ENCODE measurements around the gene NELFCD.
"Not testable (repeated sequence)": the region's sequence is repeated elsewhere in the genome, so short reads cannot be mapped to it uniquely, and the experiment has no call there.

NELFCD gene

DNA sequence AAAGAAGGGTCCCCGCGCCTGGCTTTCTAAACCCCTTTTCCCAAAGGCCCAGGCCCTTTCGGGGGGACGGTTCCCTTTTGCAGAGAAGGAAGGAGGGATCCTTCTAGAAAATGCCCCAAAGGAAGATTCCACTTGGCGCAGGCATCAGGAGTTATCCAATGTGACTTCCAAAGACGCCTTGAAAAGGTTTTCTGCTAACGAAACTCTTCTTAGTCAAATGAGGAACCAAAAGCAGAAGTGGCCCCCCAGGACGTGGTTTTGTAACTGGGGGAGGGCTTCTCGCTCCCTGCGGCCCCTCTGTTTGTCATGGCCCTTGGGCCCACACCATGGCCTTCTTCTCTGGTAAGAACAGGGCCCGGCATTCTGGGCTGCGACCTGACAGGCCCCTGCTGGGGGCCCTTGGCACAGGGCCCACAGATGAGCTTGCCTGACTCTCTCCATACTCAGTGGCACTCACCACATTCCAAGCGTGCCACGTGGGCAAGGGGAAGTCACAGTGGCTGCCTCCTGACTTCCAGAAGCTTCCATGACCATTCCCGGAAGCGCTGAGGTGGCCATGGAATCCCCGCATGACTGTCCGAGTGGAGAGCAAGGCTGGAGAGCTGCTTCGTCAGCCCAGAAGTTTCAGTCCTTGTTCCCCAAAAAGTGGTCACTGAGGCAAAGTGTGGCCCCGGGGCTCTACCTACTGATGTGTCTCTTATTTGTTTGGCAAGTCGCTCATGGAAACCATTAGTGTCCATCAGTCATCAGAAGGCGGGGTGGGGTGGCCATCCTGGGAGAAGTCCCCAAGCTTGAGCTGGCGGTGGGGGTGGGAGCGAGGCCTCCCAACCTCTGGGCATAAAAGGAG is 26.8 kb downstream of the NELFCD start:
- in situ Hi-C loops (cut with MboI; ENCODE audit: low sequenced_read_pairs): no loop called here

DNA sequence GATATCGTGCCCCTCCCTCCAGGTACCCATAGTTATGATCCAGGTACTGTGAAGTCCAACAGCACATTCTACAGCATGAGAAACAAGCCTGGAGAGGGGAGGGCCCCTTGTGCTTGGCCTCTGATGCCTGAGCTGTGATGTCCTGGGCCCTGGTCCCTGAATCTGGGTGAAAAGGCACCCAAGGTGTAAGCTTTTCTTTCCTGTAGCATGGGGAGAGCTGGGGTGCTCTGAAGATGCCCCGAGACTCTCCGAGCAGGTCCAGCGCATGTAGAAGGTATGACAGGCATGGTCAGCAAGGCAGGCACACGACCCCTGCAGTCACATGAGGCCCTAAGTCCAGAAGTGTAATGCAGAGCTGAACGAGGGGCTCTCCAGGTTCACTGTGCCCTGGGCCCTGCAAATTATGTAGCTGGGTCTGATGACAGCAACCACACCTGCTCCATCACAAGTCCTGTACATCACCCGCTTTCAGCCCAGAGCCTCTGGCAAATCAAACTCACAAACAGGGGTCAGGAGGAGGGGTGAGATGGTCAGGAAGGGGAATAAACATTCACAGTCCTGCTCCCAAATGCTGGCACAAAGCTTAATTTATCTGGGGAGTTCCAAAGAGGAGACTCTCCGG is 27.8 kb downstream of the NELFCD start:
- in situ Hi-C loops (cut with MboI; ENCODE audit: low sequenced_read_pairs): no loop called here

DNA sequence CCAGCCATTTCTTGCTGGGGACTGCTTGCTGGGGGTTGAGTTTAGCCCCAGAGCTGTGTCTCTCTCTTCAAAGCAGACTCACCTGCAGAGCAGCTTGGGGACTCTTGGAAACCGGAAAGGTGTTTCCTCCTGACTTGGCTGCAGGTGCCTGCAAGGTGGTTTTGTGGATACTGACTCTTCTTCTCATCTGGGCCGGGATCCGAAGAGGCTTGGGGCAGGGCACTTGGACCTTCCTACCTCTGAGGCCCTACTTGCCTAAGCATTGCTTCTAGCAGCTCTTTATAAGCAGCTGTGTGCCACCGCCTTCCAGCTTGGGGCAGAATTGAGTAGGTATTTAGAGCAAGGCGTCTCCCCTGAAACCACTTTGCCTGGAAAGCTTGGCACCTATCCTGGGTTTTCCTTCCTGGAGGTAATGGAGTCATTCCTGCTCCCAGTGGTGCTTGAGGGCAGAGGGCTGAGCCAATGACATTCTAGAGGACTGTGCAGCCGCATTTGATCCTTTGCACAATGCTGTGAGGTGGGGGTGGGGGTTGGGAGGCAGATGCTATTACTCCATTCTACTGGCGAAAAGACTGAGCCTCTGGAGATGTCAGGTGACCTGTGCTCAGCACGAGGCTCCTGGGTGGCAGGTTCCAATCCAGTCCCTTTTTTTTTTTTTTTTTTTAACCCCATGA is 29.4 kb downstream of the NELFCD start:
- in situ Hi-C loops (cut with MboI; ENCODE audit: low sequenced_read_pairs): no loop called here

DNA sequence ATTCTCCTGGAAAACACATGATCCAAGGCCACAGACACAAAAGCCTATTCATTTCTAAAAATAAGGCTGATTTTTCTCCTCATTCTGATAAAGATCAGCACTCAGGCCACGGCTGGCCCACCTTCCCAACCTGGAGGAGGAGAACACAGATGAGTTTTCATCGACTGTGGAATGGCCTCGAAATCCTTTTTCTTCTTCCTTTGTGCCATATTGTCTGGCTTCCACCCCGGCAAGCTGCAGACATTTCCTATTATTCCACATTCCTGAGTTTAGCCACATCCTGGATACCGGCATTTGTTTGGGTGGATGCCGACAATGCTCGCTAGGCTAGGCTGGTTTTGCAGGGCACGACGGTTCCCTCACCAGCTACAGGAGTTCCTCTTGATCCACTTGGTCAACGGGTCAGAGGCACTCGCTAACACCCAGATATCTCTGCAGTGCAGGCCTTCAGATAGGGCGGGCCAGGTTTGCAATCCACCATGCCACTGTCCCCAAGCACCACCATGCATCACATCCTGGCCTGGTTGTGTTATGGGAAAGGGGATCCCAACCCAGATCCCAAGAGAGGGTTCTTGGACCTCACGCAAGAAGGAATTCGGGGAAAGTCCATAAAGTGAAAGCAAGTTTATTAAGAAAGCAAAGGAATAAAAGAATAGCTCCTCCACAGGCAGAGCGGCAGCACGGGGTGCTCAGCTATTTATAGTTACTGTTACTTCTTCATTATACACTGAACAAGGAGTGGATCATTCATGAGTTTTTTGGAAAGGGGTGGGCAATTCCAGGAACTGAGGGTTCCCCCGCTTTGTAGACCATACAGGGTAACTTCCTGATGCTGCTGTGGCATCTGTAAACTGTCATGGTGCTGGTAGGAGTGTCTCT is 30.2 kb downstream of the NELFCD start:
- in situ Hi-C loops (cut with MboI; ENCODE audit: low sequenced_read_pairs): no loop called here

DNA sequence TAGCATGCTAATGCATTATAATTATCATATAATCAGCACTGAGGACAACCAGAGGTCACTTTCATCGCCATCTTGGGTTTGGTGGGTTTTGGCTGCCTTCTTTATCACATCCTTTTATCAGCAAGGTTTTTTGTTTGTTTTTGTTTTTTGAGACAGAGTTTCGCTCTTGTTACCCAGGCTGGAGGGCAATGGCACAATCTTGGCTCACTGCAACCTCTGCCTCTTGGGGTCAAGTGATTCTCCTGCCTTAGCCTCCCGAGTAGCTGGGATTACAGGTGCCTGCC is 30.8 kb downstream of the NELFCD start:
- in situ Hi-C loops (cut with MboI; ENCODE audit: low sequenced_read_pairs): not testable (repeated sequence)

DNA sequence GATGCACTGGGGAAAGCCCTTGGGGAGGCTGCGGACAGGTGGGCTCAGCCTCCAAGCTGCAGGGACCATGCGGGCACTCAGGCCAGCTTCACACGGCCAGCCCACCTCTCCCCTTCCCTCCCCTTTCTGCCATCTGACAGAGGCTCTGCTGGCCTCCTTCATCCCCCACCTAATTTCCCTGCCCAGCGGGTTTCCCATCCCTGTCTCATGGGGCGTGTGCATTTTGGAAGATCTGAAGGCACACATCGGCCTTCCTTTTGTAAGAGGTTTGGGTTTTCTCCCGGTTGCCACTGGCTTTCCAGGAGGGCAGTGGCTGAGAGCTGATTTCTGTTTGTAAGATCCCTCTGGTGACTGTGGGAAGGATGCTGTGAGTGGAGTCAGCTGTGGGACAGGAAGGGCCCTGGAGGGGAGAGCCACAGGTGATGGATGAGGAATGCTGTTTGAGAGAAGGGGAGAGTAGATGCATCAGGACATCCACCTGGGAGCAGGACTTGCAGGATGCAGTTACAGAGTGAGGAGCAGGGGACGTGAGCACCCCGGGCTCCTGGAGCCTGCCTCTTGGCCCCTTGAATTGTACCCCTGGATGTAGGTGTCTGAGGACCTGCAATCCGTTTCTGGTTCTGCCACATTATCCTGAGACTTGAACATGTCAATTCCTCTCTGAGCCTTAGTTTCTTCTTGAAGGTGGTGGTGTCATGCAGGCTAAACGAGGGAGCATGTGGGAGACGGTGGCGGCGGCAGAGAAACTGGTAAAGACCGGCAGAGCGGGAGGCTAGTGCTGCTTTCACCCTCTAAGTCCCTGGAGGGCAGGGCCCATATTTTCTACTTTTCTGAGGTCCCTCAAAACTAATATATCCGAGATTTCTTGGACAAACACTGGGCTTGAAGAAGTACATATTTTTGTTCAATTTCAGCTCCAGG is 32.2 kb downstream of the NELFCD start:
- in situ Hi-C loops (cut with MboI; ENCODE audit: low sequenced_read_pairs): no loop called here

DNA sequence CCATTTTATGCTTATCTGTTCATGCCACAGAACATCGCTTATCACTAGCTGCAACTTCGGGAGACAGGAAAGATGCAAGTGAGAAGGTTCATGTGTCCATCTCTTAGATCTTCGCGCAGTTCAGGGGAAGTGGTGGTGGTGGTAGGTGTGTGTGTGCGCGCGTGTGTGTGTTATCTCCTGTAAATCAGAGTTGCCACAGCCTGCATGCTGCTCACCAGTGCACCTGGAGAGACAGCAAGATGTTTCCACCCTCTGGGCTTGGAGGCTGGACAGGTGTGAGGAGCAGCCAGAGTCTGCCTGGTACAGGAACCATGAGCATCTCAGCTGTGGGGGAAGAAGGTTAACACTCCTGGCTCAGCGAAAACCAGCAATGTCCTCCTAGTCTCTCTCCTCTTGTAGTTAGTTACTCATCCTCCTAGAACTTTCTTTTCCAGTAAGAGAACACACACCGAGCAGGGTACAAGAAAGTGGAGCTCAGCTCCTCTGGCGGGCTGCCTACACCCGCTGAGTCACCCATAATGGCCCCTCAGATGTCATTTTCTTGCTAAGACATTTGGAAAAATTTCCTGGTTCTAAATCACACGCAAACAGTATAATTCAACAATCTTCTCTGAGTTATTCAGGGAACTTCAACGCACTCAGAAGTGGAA is 33.0 kb downstream of the NELFCD start:
- in situ Hi-C loops (cut with MboI; ENCODE audit: low sequenced_read_pairs): no loop called here

DNA sequence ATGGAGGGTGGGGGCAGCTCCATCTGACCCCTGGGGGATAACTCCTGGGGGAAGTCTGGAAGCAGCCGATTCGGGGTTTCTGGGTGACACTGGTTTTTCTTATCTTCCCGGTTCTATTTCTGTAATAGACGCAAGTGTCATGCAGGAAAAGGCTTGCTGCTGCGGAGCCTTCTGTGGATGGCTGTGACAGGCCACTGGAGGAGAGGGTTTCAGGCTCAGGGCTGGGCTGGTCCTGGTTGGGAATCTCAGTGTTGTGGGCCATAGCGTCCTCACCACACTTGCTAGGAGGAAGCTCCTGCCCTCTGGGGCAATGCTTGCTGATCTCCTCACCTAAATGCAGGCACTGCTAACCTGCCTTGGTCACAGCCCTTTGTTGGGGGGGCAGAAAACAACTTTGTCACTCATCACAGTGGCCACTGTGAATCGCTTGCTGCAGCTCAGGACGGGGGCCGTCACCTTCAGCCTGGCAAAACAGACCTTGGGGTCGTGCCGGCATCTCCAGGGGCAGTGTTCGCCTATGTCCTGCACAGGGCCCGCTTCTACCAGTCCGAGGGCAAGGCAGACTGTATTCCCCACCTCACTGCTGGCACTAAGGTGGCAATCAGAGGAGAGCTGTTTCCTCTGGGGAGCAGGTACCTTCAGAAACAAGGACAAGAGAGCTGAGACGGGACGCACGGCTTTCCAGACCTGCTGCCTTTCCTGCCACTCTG is 33.8 kb downstream of the NELFCD start:
- in situ Hi-C loops (cut with MboI; ENCODE audit: low sequenced_read_pairs): no loop called here

DNA sequence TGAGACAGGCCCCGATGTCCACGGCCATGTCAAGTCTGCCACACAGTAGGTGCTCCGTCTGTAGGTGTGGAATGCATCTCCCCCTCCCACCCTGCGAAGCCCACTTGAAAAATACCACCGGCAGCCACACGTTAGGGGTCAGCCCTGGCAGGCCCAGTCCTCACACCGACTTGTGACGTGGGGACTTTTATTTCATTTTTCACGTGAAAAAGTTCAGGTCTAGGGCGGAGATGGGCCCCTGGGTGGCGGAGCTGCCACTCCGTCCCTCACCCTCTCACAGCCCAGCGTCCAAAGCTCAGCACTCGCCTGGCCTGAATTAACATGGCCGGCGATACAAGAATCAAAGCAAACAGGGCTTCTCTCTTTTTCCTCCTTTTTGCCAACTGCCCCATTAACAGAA is 34.4 kb downstream of the NELFCD start:
- in situ Hi-C loops (cut with MboI; ENCODE audit: low sequenced_read_pairs): no loop called here

DNA sequence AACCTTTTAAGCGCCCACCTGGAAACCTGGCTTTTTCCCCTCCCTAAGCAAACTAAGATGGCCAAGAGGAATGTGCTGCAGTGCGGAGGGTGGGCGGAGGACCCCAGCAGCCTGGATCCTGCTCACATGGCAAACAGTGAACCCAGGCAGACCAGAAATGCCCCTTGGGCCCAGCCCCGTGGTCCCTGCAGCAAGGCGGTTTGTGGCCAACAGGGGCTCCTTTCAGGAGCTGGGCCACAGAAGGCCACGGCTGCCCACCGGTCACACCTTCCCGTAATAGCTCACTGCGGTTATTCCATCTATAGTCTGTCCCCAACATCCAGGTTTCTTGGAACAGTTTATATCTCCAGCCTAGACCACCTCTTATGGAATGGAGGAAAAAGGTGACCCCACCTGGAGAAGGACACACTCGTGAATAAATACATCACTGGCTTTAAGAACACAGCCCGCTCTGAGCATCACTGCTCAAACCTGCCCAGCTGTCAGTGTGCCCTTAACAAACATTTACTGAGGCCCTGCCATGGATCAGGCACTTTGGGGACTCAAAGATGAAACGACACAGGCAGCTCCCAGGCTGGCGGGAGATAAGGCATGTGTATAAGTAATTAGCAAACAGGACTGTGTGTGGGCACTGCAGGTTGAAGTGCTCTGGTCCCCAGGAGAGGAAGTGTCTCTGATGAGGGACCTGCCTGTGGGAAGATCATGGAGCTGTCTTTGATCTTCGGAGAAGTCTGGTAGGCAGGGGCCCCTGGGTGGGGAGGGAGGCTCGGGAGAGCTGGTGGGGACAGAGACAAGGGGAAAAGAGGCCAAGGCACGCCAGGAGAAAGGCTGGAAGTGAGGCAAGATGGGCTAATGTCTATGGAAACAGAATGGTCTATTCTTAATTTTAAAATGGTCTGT is 35.0 kb downstream of the NELFCD start:
- in situ Hi-C loops (cut with MboI; ENCODE audit: low sequenced_read_pairs): no loop called here

DNA sequence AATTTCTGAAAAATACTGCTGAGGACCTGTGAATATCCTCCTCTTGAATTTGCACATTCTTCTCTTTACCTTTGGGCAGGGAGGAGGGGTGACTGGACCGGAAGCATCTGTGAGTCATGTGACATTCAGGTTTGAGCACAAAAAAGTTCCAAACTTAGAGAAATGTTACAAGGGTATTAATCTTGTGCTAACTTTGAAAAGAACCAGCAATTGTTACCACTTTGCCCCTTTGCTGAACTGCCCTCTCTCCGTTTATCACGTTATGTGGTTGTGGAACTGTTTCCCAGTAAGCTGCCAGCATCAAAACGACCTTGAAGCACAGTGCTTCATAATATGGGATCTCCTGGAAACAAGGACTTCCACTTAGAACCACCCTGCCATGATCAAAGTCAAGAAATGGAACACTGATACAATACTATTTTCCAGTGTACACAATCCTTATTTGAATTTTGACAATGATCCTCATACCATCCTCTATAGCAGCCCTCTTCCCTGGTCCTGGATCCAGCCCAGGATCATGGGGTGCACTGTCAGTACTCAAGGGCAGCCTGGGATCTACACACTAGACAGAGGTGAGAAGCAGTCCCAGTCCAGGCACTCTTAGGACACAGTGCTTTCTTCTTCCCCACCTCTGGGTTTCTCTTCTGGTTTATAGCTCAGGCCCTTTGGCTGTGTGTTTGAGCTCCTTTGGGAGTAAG is 35.9 kb downstream of the NELFCD start:
- in situ Hi-C loops (cut with MboI; ENCODE audit: low sequenced_read_pairs): no loop called here

DNA sequence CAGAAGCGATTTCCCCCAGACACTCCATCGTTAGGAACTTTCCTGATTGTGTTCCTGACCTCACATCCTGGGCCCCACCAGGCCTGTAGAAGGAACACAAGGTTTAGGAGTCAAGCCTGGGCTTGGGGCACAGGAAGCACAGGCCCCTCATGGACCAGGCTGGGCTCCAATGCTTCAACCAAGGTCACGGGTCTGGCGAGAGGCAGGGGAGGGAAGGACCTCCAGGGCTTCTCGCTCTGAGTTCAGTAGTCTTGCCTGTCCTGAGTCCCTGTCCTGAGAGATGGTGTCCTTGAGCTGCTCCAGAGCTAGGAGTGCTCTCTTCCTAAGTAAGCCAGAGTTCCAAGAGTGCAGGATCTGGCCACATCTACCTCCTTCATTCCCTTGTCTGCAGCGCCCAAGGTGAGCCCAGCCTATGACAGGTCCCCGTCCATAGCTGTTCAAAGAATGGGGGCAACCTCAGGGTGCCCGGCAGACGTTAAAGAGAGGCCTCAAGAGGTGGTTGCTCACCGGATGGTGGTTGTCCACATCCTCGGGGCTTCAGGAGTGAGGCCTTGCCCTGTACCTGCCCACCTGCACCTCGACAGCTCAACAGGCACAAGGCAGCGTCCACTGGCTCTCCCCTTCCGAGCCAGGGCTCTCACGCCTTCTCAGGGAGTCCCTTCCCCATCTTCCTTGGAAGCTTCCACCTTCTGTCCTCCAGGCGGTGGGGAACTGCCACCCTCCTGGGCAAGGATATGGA is 36.6 kb downstream of the NELFCD start:
- in situ Hi-C loops (cut with MboI; ENCODE audit: low sequenced_read_pairs): no loop called here

DNA sequence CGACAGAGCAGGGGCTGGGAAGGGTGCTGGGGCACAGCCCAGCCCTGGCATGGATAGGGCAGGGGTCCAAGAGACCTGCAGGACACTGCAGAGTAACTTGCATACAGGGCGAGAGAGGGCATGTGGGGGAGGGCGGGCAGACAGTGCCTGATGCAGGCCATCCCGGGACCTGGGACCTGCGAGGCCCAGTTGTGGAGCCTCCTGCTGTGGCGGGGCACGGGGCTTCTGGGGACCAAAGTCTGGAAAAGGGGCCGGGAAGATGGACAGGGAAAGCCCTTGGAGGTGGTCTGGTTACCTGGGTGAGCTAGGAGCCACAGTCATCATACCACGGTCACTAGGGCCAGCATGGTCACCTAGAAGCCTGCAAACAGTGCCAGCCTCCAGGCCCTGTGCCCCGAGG is 37.8 kb downstream of the NELFCD start:
- in situ Hi-C loops (cut with MboI; ENCODE audit: low sequenced_read_pairs): no loop called here

DNA sequence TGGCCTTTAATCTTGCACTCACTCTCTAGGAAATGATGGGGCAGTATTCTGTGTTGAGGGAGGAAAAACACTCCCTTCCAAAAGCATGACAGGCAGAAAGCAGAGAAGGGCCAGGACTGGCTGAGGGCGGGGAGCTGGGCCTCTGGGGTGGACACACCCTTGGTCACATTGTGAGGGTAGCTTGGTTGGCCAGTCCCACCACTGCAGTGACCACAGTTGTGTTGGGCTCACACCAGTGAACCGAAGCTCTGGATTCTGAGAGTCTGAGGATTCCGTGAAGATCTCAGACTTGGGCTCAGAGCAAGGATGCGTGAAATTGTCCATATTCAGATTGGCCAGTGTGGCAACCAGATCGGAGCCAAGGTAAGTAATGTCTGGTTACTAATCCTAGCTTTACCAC is 38.2 kb downstream of the NELFCD start, which contains the start of gene TUBB1:
TUBB1 (plus strand) TSS at position 213 of the 400 bp plus-strand sequence; CDS start at position 307, 94 bp downstream.
- in situ Hi-C loops (cut with MboI; ENCODE audit: low sequenced_read_pairs): no loop called here

DNA sequence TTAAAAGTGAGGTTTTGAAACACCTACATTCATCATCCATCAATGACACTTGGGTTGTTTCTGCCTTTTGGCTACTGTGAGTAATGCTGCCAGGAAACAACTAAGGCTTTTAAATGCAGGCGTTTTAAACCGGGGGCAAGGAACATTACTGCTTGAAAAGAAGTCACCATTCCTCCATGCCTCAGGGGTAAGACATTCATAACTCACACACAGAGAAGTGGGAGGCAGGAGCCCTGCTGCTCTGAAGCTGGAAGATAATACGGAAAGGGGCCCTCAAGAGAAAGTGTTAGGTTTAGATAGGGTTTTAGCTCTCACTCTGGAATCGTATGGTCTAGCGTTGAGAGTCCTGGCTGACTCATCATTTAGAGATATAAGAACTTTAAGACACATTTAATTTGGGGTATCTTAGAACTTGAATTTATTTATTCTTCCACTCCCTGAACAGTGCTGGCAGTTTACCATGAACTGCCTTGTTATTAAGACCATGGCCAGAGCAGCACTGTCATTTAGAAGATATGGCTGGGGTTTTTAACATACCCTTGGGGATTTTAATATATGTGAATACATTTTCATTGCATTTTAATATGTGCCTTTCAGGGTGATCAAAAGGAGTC is 40.0 kb downstream of the NELFCD start:
- in situ Hi-C loops (cut with MboI; ENCODE audit: low sequenced_read_pairs): no loop called here

DNA sequence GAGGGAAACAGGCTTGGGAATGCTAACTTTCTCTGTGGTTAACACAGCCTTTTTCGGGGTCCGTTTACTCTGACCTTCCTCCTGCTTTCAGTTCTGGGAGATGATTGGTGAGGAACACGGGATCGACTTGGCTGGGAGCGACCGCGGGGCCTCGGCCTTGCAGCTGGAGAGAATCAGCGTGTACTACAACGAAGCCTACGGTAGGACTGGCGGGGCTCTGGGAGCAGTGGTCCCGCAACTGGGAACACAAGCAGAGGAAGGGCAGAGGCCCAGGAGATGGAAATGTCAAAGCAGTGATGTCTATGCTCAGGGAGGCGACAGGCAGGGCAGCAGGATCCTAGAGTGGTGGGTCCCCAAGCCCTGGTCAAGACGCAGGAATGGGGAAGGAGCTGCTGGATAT is 41.7 kb downstream of the NELFCD start:
- in situ Hi-C loops (cut with MboI; ENCODE audit: low sequenced_read_pairs): no loop called here
